Stimulated activated CD8-positive, alpha-beta memory T cell treated with anti-CD3 and anti-CD28 coated beads, Interleukin-15, amount 100 ng/mL, for 48 hours (primary cell): ENCODE data around the gene COX6A2.

Source experiments
- DNase-seq, 2 donors: peaks; one replicate each; pipeline ENCODE4 v3.0.0-alpha.2; 2020; ENCODE audit warnings: low read depth in 2 of 2

Gene COX6A2

GRCh38 chr16:31410082-31410481, 18.1 kb downstream of the COX6A2 start:
- no peak for DNase-seq

- DNase-seq = no peak
These were observed 18.7 kb downstream of the COX6A2 start for GRCh38 chr16:31409433-31409832.

GRCh38 chr16:31407406-31407805, 20.8 kb downstream of the COX6A2 start:
- DNase-seq = no peak

- no peak for DNase-seq
These were observed 23.7 kb downstream of the COX6A2 start for GRCh38 chr16:31404353-31405064.

- no peak for DNase-seq
These were observed 24.4 kb downstream of the COX6A2 start for GRCh38 chr16:31403590-31404352.

- no peak for DNase-seq
These were observed 25.5 kb downstream of the COX6A2 start for GRCh38 chr16:31402687-31403086.

- DNase-seq = no peak
These were observed 26.7 kb downstream of the COX6A2 start for GRCh38 chr16:31401436-31401835.

- DNase-seq = no peak
These were observed 28.0 kb downstream of the COX6A2 start for GRCh38 chr16:31400191-31400590.

GRCh38 chr16:31397701-31398100, 30.5 kb downstream of the COX6A2 start:
- DNase-seq = no peak

GRCh38 chr16:31397096-31397660, 31.0 kb downstream of the COX6A2 start:
- no peak for DNase-seq

GRCh38 chr16:31395647-31396046, 32.5 kb downstream of the COX6A2 start:
- DNase-seq = no peak

- DNase-seq = no peak
These were observed 35.1 kb downstream of the COX6A2 start, which contains the start of gene ITGAD for GRCh38 chr16:31393056-31393455. Gene ITGAD (plus strand): TSS chr16:31393335. CDS start chr16:31393361, 26 bp downstream.

- no peak for DNase-seq
These were observed 37.6 kb downstream of the COX6A2 start for GRCh38 chr16:31390504-31391041.

- DNase-seq = no peak
These were observed 39.6 kb downstream of the COX6A2 start for GRCh38 chr16:31388535-31388934.

GRCh38 chr16:31386157-31386984, 41.8 kb downstream of the COX6A2 start:
- DNase-seq = no peak

GRCh38 chr16:31385680-31386079, 42.5 kb downstream of the COX6A2 start:
- DNase-seq = no peak

- peak; percentile 47 to 50 for DNase-seq
These were observed 45.5 kb downstream of the COX6A2 start for GRCh38 chr16:31382485-31383161.

- no peak for DNase-seq
These were observed 48.0 kb downstream of the COX6A2 start for GRCh38 chr16:31380201-31380600.
